ENCODE data around the gene AHRR.

Gene AHRR

DNA sequence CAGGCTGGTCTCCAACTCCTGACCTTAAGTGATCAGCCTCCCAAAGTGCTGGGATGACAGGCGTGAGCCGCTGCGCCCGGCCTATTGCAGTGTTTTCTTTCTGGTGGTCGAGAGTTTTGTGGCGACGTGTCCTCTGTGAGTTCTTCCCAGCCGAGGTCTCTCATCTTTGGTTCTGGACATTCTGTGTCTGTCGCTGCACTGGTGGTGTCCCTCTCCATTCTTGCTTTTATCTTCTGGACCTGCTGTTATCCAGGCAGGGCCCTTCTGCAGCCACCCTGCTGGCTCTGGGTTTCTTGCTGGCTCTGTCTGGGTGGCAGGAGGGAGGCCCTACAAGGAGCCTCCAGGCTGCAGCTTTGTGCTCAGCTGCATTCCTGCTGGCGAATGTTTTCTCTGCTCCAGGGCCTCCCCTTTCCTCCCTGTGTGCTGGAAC lies 72.3 kb downstream of the AHRR start:
- no peak for TF ChIP-seq NFIC (IDR thresholded peaks at IDR 0.05)
- no peak for TF ChIP-seq TCF12 (IDR thresholded peaks at IDR 0.05; ENCODE audit: low read depth)
- no peak for TF ChIP-seq TEAD4 (IDR thresholded peaks at IDR 0.05)
- TF ChIP-seq YY1 (IDR thresholded peaks at IDR 0.05; ENCODE audit: low read depth) = no peak
- TF ChIP-seq EGR1 (IDR thresholded peaks at IDR 0.05) = no peak

DNA sequence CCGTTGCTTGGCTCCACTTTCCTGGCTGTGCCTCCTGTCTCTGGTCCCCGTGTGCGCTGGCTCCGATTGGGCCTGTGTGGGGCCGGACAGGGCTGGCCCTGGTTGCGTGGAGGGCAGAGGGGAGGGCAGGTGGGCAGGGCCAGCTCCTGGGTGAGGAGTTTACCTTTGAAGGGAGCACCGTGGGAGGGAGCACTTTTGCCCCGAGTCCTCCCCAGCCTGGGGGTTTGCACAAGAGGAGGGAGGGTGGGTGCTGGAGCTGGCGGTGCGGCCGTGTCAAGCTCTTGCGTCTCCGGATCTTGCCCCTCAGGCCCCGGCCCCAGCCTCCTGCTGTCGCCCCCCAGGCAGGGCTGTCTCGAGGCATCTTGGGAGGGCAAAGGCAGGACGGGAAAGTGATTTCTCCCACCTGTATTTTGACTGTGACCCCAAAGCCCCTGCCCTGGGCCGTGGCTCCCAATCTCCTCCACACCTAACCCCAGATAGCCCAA lies 73.2 kb downstream of the AHRR start:
- TF ChIP-seq NFIC (IDR thresholded peaks at IDR 0.05) = no peak
- TF ChIP-seq CREB1 (IDR thresholded peaks at IDR 0.05; ENCODE audit: low read depth) = no peak
- no peak for TF ChIP-seq EP300 (IDR thresholded peaks at IDR 0.05; ENCODE audit: borderline replicate concordance)
- TF ChIP-seq TAF1 (IDR thresholded peaks at IDR 0.05; ENCODE audit: low read depth) = no peak
- TF ChIP-seq RAD21 (IDR thresholded peaks at IDR 0.05; ENCODE audit: low read depth) = no peak
- TF ChIP-seq TCF12 (IDR thresholded peaks at IDR 0.05; ENCODE audit: low read depth) = no peak
- no peak for TF ChIP-seq EGR1 (IDR thresholded peaks at IDR 0.05)
- TF ChIP-seq FOXM1 (IDR thresholded peaks at IDR 0.05; ENCODE audit: borderline replicate concordance, low read depth) = no peak
- TF ChIP-seq, protein P1, sequence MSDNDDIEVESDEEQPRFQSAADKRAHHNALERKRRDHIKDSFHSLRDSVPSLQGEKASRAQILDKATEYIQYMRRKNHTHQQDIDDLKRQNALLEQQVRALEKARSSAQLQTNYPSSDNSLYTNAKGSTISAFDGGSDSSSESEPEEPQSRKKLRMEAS (IDR thresholded peaks at IDR 0.05) = no peak
- TF ChIP-seq, protein P2, sequence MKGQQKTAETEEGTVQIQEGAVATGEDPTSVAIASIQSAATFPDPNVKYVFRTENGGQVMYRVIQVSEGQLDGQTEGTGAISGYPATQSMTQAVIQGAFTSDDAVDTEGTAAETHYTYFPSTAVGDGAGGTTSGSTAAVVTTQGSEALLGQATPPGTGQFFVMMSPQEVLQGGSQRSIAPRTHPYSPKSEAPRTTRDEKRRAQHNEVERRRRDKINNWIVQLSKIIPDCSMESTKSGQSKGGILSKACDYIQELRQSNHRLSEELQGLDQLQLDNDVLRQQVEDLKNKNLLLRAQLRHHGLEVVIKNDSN (IDR thresholded peaks at IDR 0.05) = no peak
- TF ChIP-seq YY1 (IDR thresholded peaks at IDR 0.05; ENCODE audit: low read depth) = no peak
- TF ChIP-seq CEBPB (IDR thresholded peaks at IDR 0.05) = no peak
- no peak for TF ChIP-seq TEAD4 (IDR thresholded peaks at IDR 0.05)
- TF ChIP-seq ZBTB7A (IDR thresholded peaks at IDR 0.05; ENCODE audit: low read depth) = no peak

DNA sequence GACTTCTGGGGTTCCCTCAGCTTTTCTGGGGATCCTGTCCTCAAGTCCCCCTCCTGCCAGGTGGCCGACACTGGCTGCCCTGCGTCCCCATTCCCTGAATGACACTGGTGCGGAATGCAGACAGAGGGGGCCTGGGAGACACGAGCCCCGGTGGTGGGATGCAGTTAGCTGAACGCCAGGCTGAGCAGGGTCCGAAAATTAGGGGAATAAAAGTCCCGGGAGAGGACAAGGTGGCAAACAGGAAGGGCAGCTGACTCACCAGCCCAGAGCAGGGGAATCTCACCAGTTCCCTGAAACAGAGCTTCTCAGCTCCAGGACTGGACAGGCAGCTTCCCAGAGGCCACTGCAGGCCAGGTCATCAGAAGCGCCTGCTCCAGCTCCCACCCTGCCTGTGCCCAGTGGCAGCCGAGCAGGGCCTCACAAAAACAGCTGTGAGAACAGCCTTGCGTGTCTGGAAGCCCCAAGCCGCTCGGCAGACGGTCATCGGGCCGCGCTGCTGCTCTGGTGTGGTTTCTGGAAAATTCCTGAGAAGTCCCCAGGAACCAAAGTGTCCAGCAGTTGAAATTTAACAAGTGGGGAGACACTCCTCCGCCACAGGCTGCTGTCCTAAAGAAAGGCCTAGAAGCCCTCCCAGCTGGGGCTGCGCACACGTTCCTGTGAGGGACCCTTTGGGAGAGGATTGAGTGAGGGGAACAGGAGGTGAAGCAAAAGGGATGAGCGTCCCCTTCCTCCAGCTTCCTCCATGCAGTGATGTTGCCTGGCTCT lies 73.8 kb downstream of the AHRR start:
- TF ChIP-seq ZBTB7A (IDR thresholded peaks at IDR 0.05; ENCODE audit: low read depth) = no peak
- no peak for TF ChIP-seq FOXM1 (IDR thresholded peaks at IDR 0.05; ENCODE audit: borderline replicate concordance, low read depth)

DNA sequence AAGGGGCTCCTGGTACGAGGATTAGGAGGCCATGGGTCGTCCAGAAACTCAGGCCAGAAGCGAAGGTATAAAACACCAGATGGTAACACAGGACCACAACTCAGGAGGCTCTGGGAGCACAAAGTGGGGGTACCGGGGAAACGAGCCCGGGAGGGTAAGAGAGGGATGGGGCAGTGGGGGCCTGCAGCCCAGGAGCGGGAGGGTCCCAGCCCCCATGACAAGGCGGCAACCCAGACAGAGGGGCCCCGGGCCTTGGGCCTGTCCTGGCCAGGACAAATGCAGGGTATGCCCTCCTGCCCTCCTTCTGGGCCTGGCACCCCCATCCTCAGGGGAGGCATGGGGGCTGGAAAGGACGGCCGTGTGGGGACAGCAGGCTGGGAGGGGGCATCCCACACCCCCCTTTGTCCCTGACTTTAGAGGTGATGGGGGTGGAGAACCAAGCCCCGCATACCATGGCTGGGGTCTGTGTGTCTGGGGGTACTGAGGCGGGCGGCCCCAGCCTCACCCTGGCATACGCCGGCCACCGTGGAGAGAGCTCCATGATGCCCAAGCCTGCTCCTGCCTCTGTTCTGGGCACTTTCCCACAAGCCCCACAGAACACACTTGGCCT lies 74.5 kb downstream of the AHRR start:
- no peak for TF ChIP-seq YY1 (IDR thresholded peaks at IDR 0.05; ENCODE audit: low read depth)
- no peak for TF ChIP-seq TEAD4 (IDR thresholded peaks at IDR 0.05)
- TF ChIP-seq, protein P2 (IDR thresholded peaks at IDR 0.05) = no peak
- TF ChIP-seq TCF12 (IDR thresholded peaks at IDR 0.05; ENCODE audit: low read depth) = no peak
- TF ChIP-seq NFIC (IDR thresholded peaks at IDR 0.05) = no peak
- no peak for TF ChIP-seq EGR1 (IDR thresholded peaks at IDR 0.05)

DNA sequence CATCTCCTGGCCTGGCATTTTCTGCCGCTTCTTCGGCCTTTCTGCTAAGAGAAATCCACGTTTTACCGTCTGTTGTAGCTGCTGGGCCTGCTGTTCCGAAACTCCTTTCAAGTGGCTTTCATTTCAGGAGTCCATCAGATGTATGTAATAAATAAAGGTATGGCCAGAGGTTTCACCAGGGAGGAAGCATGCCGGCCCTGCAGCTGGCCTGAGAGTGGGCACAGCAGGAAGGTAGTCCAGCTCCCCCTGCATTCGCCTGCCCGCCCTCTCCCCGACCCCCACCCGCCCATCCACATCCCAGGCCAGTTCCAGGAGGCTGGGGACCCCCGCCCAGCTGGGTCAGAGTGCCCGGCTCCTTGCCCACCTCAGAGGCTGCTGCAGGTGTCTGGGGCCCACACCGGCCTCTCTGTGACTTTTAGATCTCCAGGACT lies 75.0 kb downstream of the AHRR start:
- TF ChIP-seq TAF1 (IDR thresholded peaks at IDR 0.05; ENCODE audit: low read depth) = no peak
- TF ChIP-seq TCF12 (IDR thresholded peaks at IDR 0.05; ENCODE audit: low read depth) = no peak
- TF ChIP-seq RAD21 (IDR thresholded peaks at IDR 0.05; ENCODE audit: low read depth) = no peak
- no peak for TF ChIP-seq CREB1 (IDR thresholded peaks at IDR 0.05; ENCODE audit: low read depth)
- no peak for TF ChIP-seq EP300 (IDR thresholded peaks at IDR 0.05; ENCODE audit: borderline replicate concordance)
- no peak for TF ChIP-seq NFIC (IDR thresholded peaks at IDR 0.05)
- TF ChIP-seq ZBTB7A (IDR thresholded peaks at IDR 0.05; ENCODE audit: low read depth) = no peak
- no peak for TF ChIP-seq CEBPB (IDR thresholded peaks at IDR 0.05)
- TF ChIP-seq, protein P1 (IDR thresholded peaks at IDR 0.05) = no peak
- TF ChIP-seq TEAD4 (IDR thresholded peaks at IDR 0.05) = no peak
- TF ChIP-seq EGR1 (IDR thresholded peaks at IDR 0.05) = no peak
- TF ChIP-seq, protein P3, sequence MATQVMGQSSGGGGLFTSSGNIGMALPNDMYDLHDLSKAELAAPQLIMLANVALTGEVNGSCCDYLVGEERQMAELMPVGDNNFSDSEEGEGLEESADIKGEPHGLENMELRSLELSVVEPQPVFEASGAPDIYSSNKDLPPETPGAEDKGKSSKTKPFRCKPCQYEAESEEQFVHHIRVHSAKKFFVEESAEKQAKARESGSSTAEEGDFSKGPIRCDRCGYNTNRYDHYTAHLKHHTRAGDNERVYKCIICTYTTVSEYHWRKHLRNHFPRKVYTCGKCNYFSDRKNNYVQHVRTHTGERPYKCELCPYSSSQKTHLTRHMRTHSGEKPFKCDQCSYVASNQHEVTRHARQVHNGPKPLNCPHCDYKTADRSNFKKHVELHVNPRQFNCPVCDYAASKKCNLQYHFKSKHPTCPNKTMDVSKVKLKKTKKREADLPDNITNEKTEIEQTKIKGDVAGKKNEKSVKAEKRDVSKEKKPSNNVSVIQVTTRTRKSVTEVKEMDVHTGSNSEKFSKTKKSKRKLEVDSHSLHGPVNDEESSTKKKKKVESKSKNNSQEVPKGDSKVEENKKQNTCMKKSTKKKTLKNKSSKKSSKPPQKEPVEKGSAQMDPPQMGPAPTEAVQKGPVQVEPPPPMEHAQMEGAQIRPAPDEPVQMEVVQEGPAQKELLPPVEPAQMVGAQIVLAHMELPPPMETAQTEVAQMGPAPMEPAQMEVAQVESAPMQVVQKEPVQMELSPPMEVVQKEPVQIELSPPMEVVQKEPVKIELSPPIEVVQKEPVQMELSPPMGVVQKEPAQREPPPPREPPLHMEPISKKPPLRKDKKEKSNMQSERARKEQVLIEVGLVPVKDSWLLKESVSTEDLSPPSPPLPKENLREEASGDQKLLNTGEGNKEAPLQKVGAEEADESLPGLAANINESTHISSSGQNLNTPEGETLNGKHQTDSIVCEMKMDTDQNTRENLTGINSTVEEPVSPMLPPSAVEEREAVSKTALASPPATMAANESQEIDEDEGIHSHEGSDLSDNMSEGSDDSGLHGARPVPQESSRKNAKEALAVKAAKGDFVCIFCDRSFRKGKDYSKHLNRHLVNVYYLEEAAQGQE (IDR thresholded peaks at IDR 0.05; ENCODE audit: low read depth) = no peak
- no peak for TF ChIP-seq YY1 (IDR thresholded peaks at IDR 0.05; ENCODE audit: low read depth)
- no peak for TF ChIP-seq FOXM1 (IDR thresholded peaks at IDR 0.05; ENCODE audit: borderline replicate concordance, low read depth)
- TF ChIP-seq, protein P2 (IDR thresholded peaks at IDR 0.05) = no peak

DNA sequence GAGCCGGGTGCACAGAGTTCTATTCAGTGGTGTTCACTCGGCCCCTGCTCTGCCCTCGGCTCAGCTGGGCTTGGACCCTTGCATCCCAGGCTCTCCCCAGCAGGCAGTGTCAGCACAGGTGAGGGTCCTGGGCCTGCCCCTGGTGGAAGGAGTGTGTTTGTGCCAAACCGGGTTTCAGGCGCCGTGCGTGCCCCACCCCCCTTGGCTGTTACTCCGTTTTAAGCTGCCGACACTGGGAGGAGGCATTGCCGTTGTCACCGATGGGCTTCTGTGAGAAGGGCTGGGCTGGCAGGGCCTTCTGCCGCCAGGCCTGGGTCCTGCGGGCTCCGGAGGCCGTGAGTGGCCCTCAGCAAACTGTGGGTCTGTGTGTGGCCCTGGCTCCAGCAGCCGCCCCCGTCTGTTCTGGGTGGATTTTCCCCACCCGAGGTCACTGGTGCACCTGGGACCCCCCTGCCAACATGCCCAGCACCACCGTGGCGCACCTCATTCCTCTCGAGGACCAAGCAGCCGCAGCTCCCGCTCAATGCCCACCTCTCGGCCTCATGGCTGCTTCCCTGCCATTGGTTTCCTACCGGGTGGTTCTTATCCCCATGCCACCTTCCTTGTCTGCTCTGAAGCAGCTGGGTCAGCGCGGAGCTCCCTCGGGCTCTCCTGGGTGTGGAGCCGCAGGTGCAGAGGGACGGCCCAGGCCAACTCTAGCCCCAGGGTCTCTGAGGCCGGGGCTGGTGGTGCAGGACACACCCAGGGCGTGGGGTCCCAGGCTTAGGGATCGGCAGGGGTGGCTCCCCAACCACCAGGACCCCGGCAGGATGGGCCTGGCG lies 77.2 kb downstream of the AHRR start:
- TF ChIP-seq EGR1 (IDR thresholded peaks at IDR 0.05) = no peak
- TF ChIP-seq TCF12 (IDR thresholded peaks at IDR 0.05; ENCODE audit: low read depth) = no peak
- TF ChIP-seq CEBPB (IDR thresholded peaks at IDR 0.05) = no peak
- no peak for TF ChIP-seq ZBTB7A (IDR thresholded peaks at IDR 0.05; ENCODE audit: low read depth)
- no peak for TF ChIP-seq CREB1 (IDR thresholded peaks at IDR 0.05; ENCODE audit: low read depth)
- no peak for TF ChIP-seq NFIC (IDR thresholded peaks at IDR 0.05)
- TF ChIP-seq, protein P3 (IDR thresholded peaks at IDR 0.05; ENCODE audit: low read depth) = no peak
- TF ChIP-seq, protein P1 (IDR thresholded peaks at IDR 0.05) = no peak
- TF ChIP-seq TAF1 (IDR thresholded peaks at IDR 0.05; ENCODE audit: low read depth) = no peak
- TF ChIP-seq TEAD4 (IDR thresholded peaks at IDR 0.05) = no peak
- TF ChIP-seq EP300 (IDR thresholded peaks at IDR 0.05; ENCODE audit: borderline replicate concordance) = no peak
- no peak for TF ChIP-seq FOXM1 (IDR thresholded peaks at IDR 0.05; ENCODE audit: borderline replicate concordance, low read depth)
- TF ChIP-seq RAD21 (IDR thresholded peaks at IDR 0.05; ENCODE audit: low read depth) = no peak
- TF ChIP-seq, protein P2 (IDR thresholded peaks at IDR 0.05) = no peak
